HepG2 (cell line): Measurements from ENCODE around the gene ANKRD52. TPM values are rescaled to one million over a fixed set of nuclear protein-coding genes. Genes with fewer than 3 reads are reported as not detected.

Source experiments
- ARNT ChIP-seq: fragments of 450-650 bp; IDR thresholded peaks from 2 replicates; pipeline ENCODE4 v1.6.1; 2017
- DR1 ChIP-seq: sonication (generic); formaldehyde crosslinking; IDR thresholded peaks from 2 replicates; pipeline ENCODE4 v1.8.0; 2021; ENCODE audit warnings: mild to moderate bottlenecking, missing genetic modification reagents, inconsistent platforms
- GFI1 ChIP-seq: sonication (generic); formaldehyde crosslinking; IDR thresholded peaks from 2 replicates; pipeline ENCODE4 v1.5.0; 2020; ENCODE audit warnings: missing genetic modification reagents, mild to moderate bottlenecking, borderline replicate concordance
- HNF4A ChIP-seq: sonication (generic); formaldehyde crosslinking; IDR thresholded peaks from 2 replicates; pipeline ENCODE4 v1.4.0; 2020; ENCODE audit warnings: missing genetic modification reagents
- HNRNPH1 ChIP-seq: fragments of 200-400 bp; formaldehyde crosslinking; optimal IDR thresholded peaks from 2 replicates; pipeline ENCODE3; 2017; ENCODE audit warnings: mild to moderate bottlenecking, low read depth, low read length
- KAT2B ChIP-seq: fragments of 150-350 bp; IDR thresholded peaks from 2 replicates; pipeline ENCODE4 v1.6.1; 2014; ENCODE audit warnings: low read depth, low read length, borderline replicate concordance
- MTERF4 ChIP-seq: sonication (generic); formaldehyde crosslinking; IDR thresholded peaks from 2 replicates; pipeline ENCODE4 v1.8.0; 2023; ENCODE audit warnings: mild to moderate bottlenecking, missing genetic modification reagents
- NAIF1 ChIP-seq: sonication (generic); formaldehyde crosslinking; IDR thresholded peaks from 2 replicates; pipeline ENCODE4 v1.5.0; 2020; ENCODE audit warnings: mild to moderate bottlenecking, missing genetic modification reagents, borderline replicate concordance
- PLRG1 ChIP-seq: fragments of 450-650 bp; conservative IDR thresholded peaks from 2 replicates; pipeline ENCODE4 v1.6.1; 2016
- RBFOX2 ChIP-seq: fragments of 200-400 bp; formaldehyde crosslinking; IDR thresholded peaks from 2 replicates; pipeline ENCODE4 v1.6.1; 2017; ENCODE audit warnings: low read depth, mild to moderate bottlenecking, low read length
- SP2 ChIP-seq: sonication (generic); formaldehyde crosslinking; IDR thresholded peaks from 2 replicates; pipeline ENCODE4 v1.5.1; 2020; ENCODE audit warnings: mild to moderate bottlenecking, missing genetic modification reagents
- STAG1 ChIP-seq: sonication (generic); formaldehyde crosslinking; IDR thresholded peaks from 2 replicates; pipeline ENCODE4 v1.4.0; 2020; ENCODE audit warnings: missing genetic modification reagents
- THAP11 ChIP-seq: IDR thresholded peaks from 2 replicates; pipeline ENCODE4 v1.6.1; 2016; ENCODE audit warnings: missing biosample characterization, missing genetic modification reagents
- ZNF296 ChIP-seq: sonication (generic); formaldehyde crosslinking; conservative IDR thresholded peaks from 2 replicates; pipeline ENCODE4 v1.5.0; 2020; ENCODE audit warnings: mild to moderate bottlenecking, missing genetic modification reagents
- ZNF343 ChIP-seq: sonication (generic); formaldehyde crosslinking; IDR thresholded peaks from 2 replicates; pipeline ENCODE4 v1.4.0; 2020; ENCODE audit warnings: mild to moderate bottlenecking, missing genetic modification reagents
- ZNF468 ChIP-seq: sonication (generic); formaldehyde crosslinking; IDR thresholded peaks from 2 replicates; pipeline ENCODE4 v1.8.0; 2022; ENCODE audit warnings: mild to moderate bottlenecking, moderate library complexity, missing genetic modification reagents
- ZNF569 ChIP-seq: sonication (generic); formaldehyde crosslinking; IDR thresholded peaks from 2 replicates; pipeline ENCODE4 v1.5.0; 2020; ENCODE audit warnings: mild to moderate bottlenecking, missing genetic modification reagents, moderate library complexity, borderline replicate concordance
- ZNF746 ChIP-seq: sonication (generic); formaldehyde crosslinking; IDR thresholded peaks from 2 replicates; pipeline ENCODE4 v1.8.0; 2022; ENCODE audit warnings: mild to moderate bottlenecking, missing genetic modification reagents
- polyA plus RNA-seq, 8 experiments: library from polyadenylated mRNA; depleted of rRNA in 3 of 8; stranded (reverse) in 7 of 8; unstranded in 1 of 8; fragments of >200 nt; fragmentation: Illumina TruSeq in 4 of 8; extraction: Trizol in 4 of 8; gene quantifications; 2 replicates each; pipeline versions ENCODE4 v1.2.1 to v1.2.3, GENCODE V29; 2011 to 2016; ENCODE audit warnings: low read depth in 4 of 8, missing spikeins in 1 of 8, mixed read lengths in 1 of 8; ENCODE audit not compliant: insufficient read depth in 1 of 8
- total RNA-seq, 5 experiments: library from RNA; depleted of rRNA; stranded (reverse); fragments of >200 nt; fragmentation: Illumina TruSeq; extraction: Trizol; gene quantifications; 2 replicates each; pipeline ENCODE4 v1.2.3, GENCODE V29; 2016; ENCODE audit warnings: low read depth in 1 of 5
- TF ChIP-seq, protein P1 (sequence below): sonication (generic); formaldehyde crosslinking; IDR thresholded peaks from 2 replicates; pipeline ENCODE4 v1.4.0; 2020; ENCODE audit warnings: missing genetic modification reagents
- TF ChIP-seq, protein P2 (sequence below): sonication (generic); formaldehyde crosslinking; IDR thresholded peaks from 2 replicates; pipeline ENCODE4 v1.9.0; 2021; ENCODE audit warnings: missing genetic modification reagents, borderline replicate concordance

Gene ANKRD52
- total and polyA plus RNA-seq, 2 of the 13 experiments (the other 11 are each of a cell fraction or from before 2014, with no cell fraction given), result 7.8 to 9.2 TPM

DNA sequence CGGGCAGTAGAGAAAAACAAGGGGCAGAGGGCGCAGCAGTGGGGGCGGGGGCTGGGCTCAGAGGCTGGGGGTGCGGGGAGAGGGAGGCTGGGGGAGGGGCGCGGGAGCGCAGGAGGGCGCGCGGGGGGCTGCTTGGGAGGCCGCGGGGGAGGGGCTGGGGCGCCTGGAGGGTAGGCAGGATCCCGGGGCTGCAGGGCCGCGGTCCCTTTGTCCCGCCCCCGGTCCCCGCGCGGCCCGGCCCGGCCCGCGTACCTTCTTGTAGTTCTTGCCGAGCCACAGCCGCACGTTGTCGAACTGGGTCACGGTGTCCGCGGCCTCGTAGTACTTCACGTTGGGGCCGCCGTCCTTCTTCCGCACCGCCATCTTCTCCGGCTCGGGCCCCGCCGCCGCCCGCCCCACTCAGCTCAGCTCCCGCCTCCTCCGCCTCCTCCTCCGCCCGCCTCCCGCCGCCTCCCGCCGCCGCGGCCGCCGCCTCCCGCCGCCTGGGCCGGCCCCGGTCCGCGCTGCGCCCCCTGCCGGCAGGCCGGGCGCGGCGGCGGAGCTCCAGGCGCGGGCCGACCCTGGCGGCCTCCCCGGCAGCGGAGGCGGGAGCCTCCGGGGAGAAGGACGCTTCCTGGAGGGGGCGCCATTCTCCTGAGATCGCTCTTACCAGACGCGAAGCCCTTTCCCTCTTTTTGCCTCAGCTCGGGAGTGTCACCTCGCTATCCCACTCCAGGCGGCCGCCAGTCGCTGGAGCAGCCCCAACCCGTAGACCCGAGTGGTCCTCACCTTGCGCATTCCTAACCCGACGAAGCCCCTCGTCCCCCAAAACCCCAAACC, 68.9 kb downstream of the ANKRD52 start, which contains the start of gene SMARCC2 (continued):
- no peak for TF ChIP-seq HNF4A (CRISPR knock-in tag)
- TF ChIP-seq ARNT, result no peak
- no peak for TF ChIP-seq NAIF1 (CRISPR knock-in tag)
- TF ChIP-seq STAG1, result peak; percentile 51
- TF ChIP-seq DR1 (CRISPR knock-in tag), result no peak
- peak; percentile 48; the same call in 1 of the 2 replicates for TF ChIP-seq ZNF746
- TF ChIP-seq KAT2B, result no peak
- no peak for TF ChIP-seq ZNF468 (CRISPR knock-in tag)
- no peak for TF ChIP-seq MTERF4
- no peak for TF ChIP-seq ZNF343 (CRISPR knock-in tag)
- TF ChIP-seq SP2 (CRISPR knock-in tag), result no peak
- no peak for TF ChIP-seq ZNF296 (CRISPR knock-in tag)
- TF ChIP-seq, protein P1, sequence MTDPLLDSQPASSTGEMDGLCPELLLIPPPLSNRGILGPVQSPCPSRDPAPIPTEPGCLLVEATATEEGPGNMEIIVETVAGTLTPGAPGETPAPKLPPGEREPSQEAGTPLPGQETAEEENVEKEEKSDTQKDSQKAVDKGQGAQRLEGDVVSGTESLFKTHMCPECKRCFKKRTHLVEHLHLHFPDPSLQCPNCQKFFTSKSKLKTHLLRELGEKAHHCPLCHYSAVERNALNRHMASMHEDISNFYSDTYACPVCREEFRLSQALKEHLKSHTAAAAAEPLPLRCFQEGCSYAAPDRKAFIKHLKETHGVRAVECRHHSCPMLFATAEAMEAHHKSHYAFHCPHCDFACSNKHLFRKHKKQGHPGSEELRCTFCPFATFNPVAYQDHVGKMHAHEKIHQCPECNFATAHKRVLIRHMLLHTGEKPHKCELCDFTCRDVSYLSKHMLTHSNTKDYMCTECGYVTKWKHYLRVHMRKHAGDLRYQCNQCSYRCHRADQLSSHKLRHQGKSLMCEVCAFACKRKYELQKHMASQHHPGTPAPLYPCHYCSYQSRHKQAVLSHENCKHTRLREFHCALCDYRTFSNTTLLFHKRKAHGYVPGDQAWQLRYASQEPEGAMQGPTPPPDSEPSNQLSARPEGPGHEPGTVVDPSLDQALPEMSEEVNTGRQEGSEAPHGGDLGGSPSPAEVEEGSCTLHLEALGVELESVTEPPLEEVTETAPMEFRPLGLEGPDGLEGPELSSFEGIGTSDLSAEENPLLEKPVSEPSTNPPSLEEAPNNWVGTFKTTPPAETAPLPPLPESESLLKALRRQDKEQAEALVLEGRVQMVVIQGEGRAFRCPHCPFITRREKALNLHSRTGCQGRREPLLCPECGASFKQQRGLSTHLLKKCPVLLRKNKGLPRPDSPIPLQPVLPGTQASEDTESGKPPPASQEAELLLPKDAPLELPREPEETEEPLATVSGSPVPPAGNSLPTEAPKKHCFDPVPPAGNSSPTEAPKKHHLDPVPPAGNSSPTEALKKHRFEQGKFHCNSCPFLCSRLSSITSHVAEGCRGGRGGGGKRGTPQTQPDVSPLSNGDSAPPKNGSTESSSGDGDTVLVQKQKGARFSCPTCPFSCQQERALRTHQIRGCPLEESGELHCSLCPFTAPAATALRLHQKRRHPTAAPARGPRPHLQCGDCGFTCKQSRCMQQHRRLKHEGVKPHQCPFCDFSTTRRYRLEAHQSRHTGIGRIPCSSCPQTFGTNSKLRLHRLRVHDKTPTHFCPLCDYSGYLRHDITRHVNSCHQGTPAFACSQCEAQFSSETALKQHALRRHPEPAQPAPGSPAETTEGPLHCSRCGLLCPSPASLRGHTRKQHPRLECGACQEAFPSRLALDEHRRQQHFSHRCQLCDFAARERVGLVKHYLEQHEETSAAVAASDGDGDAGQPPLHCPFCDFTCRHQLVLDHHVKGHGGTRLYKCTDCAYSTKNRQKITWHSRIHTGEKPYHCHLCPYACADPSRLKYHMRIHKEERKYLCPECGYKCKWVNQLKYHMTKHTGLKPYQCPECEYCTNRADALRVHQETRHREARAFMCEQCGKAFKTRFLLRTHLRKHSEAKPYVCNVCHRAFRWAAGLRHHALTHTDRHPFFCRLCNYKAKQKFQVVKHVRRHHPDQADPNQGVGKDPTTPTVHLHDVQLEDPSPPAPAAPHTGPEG (CRISPR knock-in tag), result no peak
- TF ChIP-seq HNRNPH1, result no peak
- TF ChIP-seq GFI1 (CRISPR knock-in tag), result no peak
- TF ChIP-seq ZNF569 (CRISPR knock-in tag), result no peak
- TF ChIP-seq THAP11, result no peak
- no peak for TF ChIP-seq PLRG1
- peak; percentile 69 for TF ChIP-seq RBFOX2
- TF ChIP-seq, protein P2, sequence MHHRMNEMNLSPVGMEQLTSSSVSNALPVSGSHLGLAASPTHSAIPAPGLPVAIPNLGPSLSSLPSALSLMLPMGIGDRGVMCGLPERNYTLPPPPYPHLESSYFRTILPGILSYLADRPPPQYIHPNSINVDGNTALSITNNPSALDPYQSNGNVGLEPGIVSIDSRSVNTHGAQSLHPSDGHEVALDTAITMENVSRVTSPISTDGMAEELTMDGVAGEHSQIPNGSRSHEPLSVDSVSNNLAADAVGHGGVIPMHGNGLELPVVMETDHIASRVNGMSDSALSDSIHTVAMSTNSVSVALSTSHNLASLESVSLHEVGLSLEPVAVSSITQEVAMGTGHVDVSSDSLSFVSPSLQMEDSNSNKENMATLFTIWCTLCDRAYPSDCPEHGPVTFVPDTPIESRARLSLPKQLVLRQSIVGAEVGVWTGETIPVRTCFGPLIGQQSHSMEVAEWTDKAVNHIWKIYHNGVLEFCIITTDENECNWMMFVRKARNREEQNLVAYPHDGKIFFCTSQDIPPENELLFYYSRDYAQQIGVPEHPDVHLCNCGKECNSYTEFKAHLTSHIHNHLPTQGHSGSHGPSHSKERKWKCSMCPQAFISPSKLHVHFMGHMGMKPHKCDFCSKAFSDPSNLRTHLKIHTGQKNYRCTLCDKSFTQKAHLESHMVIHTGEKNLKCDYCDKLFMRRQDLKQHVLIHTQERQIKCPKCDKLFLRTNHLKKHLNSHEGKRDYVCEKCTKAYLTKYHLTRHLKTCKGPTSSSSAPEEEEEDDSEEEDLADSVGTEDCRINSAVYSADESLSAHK (CRISPR knock-in tag), result no peak
